Urinary bladder (tissue), 4 donors: ENCODE results near the gene OR9A2. TPM values are rescaled to one million over a fixed set of nuclear protein-coding genes. Genes with fewer than 3 reads are reported as not detected.

ENCODE experiments used
- DNase-seq: peaks from one replicate; pipeline ENCODE4 v3.0.0-alpha.2; 2015; ENCODE audit errors: extremely low spot score
- H3K27ac ChIP-seq: one replicate; pipeline ENCODE4 v1.5.1; 2013; ENCODE audit warnings: low read depth, mild to moderate bottlenecking, moderate library complexity
- H3K36me3 ChIP-seq: one replicate; pipeline ENCODE4 v1.6.1; 2013; ENCODE audit warnings: mild to moderate bottlenecking, moderate library complexity; ENCODE audit not compliant: insufficient read depth
- H3K4me1 ChIP-seq: one replicate; pipeline ENCODE4 v1.6.1; 2013; ENCODE audit warnings: mild to moderate bottlenecking, moderate library complexity; ENCODE audit not compliant: insufficient read depth
- H3K4me3 ChIP-seq: one replicate; pipeline ENCODE4 v1.5.1; 2013; ENCODE audit warnings: low read depth, low read length
- WGBS: extraction: QIAGEN DNeasy Blood & Tissue Kit; methylation state at CpG from one replicate; pipeline ENCODE4 v1.1.7; 2013; 5-methylcytosine and 5-hydroxymethylcytosine counted together
- polyA plus RNA-seq: library from polyadenylated mRNA; stranded (reverse); fragments of 200-250 nt; gene quantifications from one replicate; pipeline ENCODE4 v1.2.3, GENCODE V29; 2013
- total RNA-seq: library from RNA; depleted of rRNA; stranded (reverse); fragments of >200 nt; gene quantifications from one replicate; pipeline ENCODE4 v1.2.3, GENCODE V29; 2014
- donor health status: healthy with polysubstance abuse.
- donor health status: healthy.

The OR9A2 gene
- total and polyA plus RNA-seq, 2 donors, result 1.1 TPM; not detected in 1

DNA sequence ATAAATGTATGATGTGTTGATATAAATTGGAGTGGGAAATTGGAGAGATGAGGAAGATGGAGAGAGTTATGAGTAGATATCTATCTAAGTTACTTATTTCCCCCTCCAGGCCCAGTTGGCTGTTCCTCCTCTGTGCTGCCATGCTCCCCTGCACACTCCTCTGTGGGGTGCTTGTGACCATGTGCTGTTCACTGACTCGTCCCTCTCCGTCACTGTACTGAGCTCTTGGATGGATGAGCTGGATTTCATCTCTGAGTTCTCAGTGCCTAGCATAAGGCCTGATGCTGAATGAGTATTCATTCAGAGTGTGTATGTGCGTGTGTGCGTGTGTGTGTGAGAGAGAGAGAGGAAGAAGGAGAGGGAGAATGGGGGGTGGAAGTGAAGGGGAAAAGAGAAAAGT, 14.5 kb downstream of the OR9A2 start:
- no peak for DNase-seq
- Histone ChIP-seq H3K4me1 (no peaks in the 10 kb centered on the region), H3K4me3 (no peak overlapping the region), H3K27ac (no peak overlapping the region), H3K36me3 (no peaks in the 10 kb centered on the region)
- WGBS, result 96% methylated on average over 4 of the region's 4 CpGs

GRCh38 chr7:143012001-143012400, 14.9 kb downstream of the OR9A2 start:
- H3K36me3 ChIP-seq, result no peaks in the 10 kb centered on the region
- no peak overlapping the region for H3K4me3 ChIP-seq
- no peaks in the 10 kb centered on the region for H3K4me1 ChIP-seq
- 87% methylated on average over 7 of the region's 7 CpGs for WGBS
- no peak overlapping the region for H3K27ac ChIP-seq
- DNase-seq, result no peak

DNA sequence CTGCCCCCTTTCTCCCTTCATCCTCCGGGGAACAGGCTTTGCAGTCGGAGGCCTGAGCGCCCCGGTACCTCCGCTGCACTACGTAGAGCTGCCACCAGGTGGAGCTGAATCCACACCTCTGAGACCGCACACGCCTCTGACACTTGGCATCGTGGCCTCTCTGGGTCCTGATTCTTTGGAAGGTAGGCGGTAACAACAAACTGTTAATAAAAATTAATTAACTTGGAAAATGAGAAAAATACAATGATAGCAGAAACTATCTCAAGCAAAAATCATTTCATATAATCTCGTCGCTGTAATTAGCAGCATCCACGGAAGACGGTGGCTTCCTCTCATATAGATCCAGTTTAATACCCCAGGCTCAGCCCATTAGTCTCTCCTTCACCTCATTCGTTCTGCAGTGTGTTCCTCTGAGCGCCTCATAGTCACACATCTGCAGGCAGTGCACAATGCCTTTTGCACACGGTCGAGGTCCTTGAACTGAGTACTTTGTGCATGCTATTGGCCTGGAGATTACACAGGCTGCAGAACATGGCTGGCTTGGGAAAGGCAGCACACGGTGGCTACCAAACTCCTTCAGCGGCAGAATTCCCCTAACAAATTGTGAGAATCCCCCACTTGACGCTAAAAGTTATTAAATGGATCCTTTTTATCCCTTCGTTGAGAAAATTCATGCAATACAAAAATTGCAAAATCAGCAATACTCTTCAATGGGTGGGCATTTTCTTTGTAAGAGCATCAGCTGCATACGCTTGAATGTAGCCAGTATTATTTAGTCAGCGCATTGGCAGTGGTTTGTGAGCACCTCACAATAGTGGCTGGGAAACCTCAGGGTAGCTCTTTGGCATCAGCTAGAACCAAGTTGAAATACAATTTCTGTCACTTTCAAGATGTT, 18.7 kb downstream of the OR9A2 start:
- Histone ChIP-seq H3K36me3 (no peaks in the 10 kb centered on the region), H3K4me3 (no peak overlapping the region), H3K4me1 (no peaks in the 10 kb centered on the region), H3K27ac (no peak overlapping the region)
- WGBS, result 41% methylated on average over 24 of the region's 24 CpGs
- peak; percentile 17 for DNase-seq

DNA sequence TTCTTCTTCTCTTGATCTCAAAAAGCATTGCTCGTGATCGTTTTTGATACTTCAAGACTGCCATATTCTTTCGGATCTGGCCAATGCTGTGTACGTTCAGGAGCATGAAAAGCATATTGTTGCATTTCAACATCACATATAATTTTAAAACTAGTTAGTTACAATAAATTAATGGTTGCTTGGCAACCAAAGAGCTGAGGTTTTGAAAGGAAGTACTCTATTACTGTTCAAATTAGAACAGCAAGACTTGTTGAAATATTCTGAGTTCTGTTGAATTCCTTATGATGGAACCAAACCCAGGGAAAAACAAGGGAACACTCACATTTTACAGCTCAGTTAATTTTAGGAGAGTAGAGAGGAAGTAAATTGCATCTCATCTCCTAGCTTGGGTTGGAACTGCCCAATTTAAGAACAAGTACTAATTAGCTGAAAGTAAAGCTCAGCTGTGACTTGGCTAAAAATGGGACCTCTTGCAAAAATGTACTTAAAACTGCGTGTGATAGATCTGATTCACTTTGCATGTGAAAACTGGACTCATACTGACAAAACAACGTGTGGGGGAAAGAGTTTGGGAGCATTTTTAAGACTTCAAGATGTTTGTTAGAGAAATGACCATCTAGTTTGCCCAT, 21.2 kb downstream of the OR9A2 start:
- no peak for DNase-seq
- Histone ChIP-seq H3K4me1 (no peaks in the 10 kb centered on the region), H3K27ac (no peak overlapping the region), H3K4me3 (no peak overlapping the region), H3K36me3 (no peaks in the 10 kb centered on the region)
- WGBS, result 75% methylated on average over 6 of the region's 6 CpGs

GRCh38 chr7:143003393-143004051, 23.4 kb downstream of the OR9A2 start:
- Histone ChIP-seq H3K27ac (no peak overlapping the region), H3K4me1 (no peaks in the 10 kb centered on the region), H3K36me3 (no peaks in the 10 kb centered on the region), H3K4me3 (no peak overlapping the region)
- DNase-seq, result peak; percentile 10
- 28% methylated on average over 6 of the region's 6 CpGs for WGBS

DNA sequence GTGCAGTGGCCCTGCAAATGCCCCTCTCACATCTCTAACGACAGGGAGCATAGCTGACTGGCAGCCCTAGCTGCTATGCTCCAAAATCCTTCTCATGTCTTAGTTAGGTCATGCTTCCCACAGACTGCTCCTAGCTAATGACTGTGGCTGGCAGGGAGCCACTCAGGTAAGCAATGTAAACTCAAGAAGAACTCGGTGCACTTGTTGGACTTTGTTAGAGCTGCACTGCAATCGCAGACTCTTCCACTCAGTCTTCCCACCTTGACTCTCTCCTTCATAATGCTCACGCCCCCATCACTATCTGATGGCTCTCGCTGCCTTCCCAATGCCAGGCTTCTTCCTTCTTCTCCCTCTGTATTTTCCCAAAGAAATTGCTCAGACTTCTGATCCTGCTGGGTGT, 24.0 kb downstream of the OR9A2 start:
- Histone ChIP-seq H3K27ac (no peak overlapping the region), H3K4me1 (no peaks in the 10 kb centered on the region), H3K4me3 (no peak overlapping the region), H3K36me3 (no peaks in the 10 kb centered on the region)
- no peak for DNase-seq
- 87% methylated on average over 5 of the region's 5 CpGs for WGBS

DNA sequence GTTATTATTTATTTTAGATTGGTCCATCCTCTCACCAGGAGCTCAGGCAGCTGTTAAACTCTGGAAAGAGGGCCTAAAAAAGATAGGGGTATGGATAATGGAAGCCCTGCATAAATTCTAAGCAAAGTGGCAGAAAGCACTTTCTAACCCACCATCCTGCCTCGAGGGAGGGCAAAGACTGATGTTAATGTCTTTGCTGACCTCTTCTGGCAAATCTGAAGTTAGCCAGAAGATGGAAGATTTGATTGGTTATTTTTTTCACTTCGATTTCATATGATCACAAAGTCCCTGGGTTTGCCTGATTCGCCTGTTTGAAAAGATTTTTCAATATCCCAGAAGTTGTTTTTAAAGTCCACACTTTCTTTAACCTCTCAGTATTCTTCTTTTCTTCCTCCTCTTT, 24.8 kb downstream of the OR9A2 start:
- no peak for DNase-seq
- 55% methylated on average over 3 of the region's 3 CpGs for whole genome bisulfite sequencing

DNA sequence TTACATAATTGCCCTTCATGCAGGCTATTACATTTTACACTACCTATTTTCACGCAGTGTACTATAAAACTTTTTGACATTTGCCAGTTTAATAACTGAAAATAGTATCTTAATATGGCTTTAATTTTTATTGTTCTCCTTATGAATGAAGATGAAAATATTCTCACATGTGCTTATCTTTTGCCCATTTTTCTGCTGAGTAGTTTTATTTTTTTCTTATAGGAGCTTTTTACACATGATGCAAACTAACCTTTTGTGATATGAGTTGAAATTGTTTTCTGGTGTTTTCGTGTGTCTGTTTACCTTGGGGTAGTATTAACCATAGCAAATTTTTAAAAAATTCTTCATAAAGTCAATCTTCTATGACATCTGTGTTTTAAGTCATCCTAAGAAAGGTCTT, 26.3 kb downstream of the OR9A2 start:
- no peak overlapping the region for H3K4me3 ChIP-seq
- H3K4me1 ChIP-seq, result no peaks in the 10 kb centered on the region
- 88% methylated on average over 2 of the region's 2 CpGs for WGBS
- no peak overlapping the region for H3K27ac ChIP-seq
- DNase-seq, result no peak
- H3K36me3 ChIP-seq, result no peaks in the 10 kb centered on the region

More for the DNA sequence above, 24.8 kb downstream of the OR9A2 start:
- Histone ChIP-seq H3K27ac (no peak overlapping the region), H3K36me3 (no peaks in the 10 kb centered on the region), H3K4me3 (no peak overlapping the region), H3K4me1 (no peaks in the 10 kb centered on the region)

GRCh38 chr7:142999793-143000192, 27.1 kb downstream of the OR9A2 start:
- H3K36me3 ChIP-seq, result no peaks in the 10 kb centered on the region
- H3K4me1 ChIP-seq, result no peaks in the 10 kb centered on the region
- H3K27ac ChIP-seq, result no peak overlapping the region
- no peak for DNase-seq
- H3K4me3 ChIP-seq, result no peak overlapping the region

DNA sequence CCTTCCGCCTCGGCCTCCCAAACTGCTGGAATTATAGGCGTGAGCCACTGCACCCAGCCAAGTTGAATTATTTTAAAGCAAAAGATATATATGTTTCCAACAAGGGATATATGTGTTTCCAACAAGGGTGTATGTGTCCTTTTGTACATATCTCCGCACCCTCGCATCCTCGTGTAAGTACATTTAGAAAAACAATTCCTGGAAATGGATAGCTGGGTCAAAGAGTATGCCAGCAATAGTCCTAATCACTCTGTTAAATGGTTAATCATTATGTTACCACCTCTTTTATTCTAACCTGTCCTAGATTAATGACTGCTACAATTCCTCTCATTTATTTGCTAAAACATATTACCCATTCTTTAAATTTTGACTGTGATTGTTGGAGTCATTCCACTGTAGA, 28.0 kb downstream of the OR9A2 start:
- no peaks in the 10 kb centered on the region for H3K36me3 ChIP-seq

DNA sequence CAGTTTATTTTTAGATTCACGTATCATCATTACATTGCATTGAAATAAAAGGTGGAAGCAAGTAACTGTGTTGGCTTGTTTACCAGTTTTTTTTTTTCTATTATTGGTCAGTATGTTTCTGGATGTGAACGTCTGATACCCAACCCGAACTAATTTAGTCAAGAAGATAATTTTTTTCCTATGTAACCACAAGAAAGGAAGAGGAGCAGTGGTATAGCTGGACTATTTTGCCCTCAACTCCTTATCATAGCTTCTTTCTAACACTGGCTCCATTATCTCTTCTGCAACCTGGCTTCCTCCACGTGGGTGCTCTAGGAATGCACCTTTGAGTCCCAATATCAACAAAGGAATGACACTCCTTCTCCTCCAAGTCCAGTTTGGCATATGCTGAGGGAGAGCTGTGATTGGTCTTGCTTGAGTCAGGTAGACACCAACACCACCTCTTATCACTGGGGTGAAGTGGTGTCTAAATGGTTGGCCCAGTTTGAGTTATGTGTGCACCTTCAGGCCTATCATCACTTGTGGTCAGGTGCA, 29.4 kb downstream of the OR9A2 start:
- no peak overlapping the region for H3K4me3 ChIP-seq
- H3K36me3 ChIP-seq, result no peaks in the 10 kb centered on the region
- 66% methylated on average over 4 of the region's 4 CpGs for WGBS
- no peak for DNase-seq
- no peaks in the 10 kb centered on the region for H3K4me1 ChIP-seq
- no peak overlapping the region for H3K27ac ChIP-seq

More for the DNA sequence above, 28.0 kb downstream of the OR9A2 start:
- H3K27ac ChIP-seq, result no peak overlapping the region
- 89% methylated on average over 6 of the region's 6 CpGs for WGBS
- DNase-seq, result no peak
- no peak overlapping the region for H3K4me3 ChIP-seq
- H3K4me1 ChIP-seq, result no peaks in the 10 kb centered on the region

DNA sequence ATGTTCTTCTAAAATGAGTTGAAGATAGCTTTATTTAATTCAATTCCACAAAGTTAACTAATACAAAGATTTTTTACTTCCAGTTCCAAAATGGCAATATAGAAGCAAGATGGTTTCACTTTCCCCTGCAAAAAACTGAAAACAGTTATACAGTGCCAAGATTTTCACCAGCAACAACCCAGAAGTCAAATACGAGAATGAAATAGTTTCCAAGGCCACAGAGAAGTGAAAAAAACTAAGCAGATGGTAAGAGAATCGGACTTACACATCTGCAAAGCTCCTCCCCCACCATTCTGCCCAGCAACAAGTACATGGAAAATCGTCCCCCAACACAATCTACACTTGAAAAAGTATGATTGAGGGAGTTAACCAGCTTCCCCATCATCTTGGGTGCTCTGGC, 34.5 kb downstream of the OR9A2 start:
- H3K4me1 ChIP-seq, result no peaks in the 10 kb centered on the region
- DNase-seq, result no peak
- no peak overlapping the region for H3K4me3 ChIP-seq
- no peak overlapping the region for H3K27ac ChIP-seq
- no peaks in the 10 kb centered on the region for H3K36me3 ChIP-seq
- WGBS, result 44% methylated on average over 3 of the region's 3 CpGs

- WGBS, result 100% methylated on average over 1 of the region's 1 CpG
- DNase-seq, result no peak
- no peak overlapping the region for H3K27ac ChIP-seq
- no peak overlapping the region for H3K4me3 ChIP-seq
- H3K36me3 ChIP-seq, result no peaks in the 10 kb centered on the region
- no peaks in the 10 kb centered on the region for H3K4me1 ChIP-seq
Observed at GRCh38 chr7:142984297-142984696, 42.6 kb downstream of the OR9A2 start.

- Histone ChIP-seq H3K4me1 (no peaks in the 10 kb centered on the region), H3K4me3 (no peak overlapping the region), H3K36me3 (no peaks in the 10 kb centered on the region), H3K27ac (no peak overlapping the region)
- no peak for DNase-seq
- 87% methylated on average over 1 of the region's 1 CpG for WGBS
Observed at GRCh38 chr7:142983825-142984224, 43.1 kb downstream of the OR9A2 start.
